Aorta (tissue), 5 donors: ENCODE results near the gene ZNF25. TPM values are rescaled to one million over a fixed set of nuclear protein-coding genes. Genes with fewer than 3 reads are reported as not detected.
"Not testable (repeated sequence)": the region's sequence is repeated elsewhere in the genome, so short reads cannot be mapped to it uniquely, and the experiment has no call there.

ENCODE experiments used
- ATAC-seq: fragments of 200-7000 bp; cut with Tn5 transposase; one replicate; pipeline ENCODE4 v1.9.1; 2022; ENCODE audit warnings: moderate library complexity; ENCODE audit not compliant: low FRiP score
- DNase-seq, 2 donors: peaks; one replicate each; pipeline ENCODE4 v3.0.0-alpha.2; 2020
- H3K27ac ChIP-seq, 2 donors: one replicate each; pipeline ENCODE4 v1.5.1; 2013; ENCODE audit warnings: low read length in 2 of 2, mild to moderate bottlenecking in 2 of 2, moderate library complexity in 2 of 2, control low read depth in 1 of 2, inconsistent platforms in 1 of 2, low read depth in 1 of 2
- H3K27me3 ChIP-seq, 2 donors: one replicate each; pipeline ENCODE4 v1.6.1; 2013; ENCODE audit warnings: control low read depth in 1 of 2, low read length in 1 of 2, mild to moderate bottlenecking in 1 of 2, moderate library complexity in 1 of 2; ENCODE audit not compliant: insufficient read depth in 2 of 2, control insufficient read depth in 1 of 2
- H3K36me3 ChIP-seq, 2 donors: one replicate each; pipeline ENCODE4 v1.6.1; 2013; ENCODE audit warnings: control low read depth in 1 of 2, low read length in 1 of 2, mild to moderate bottlenecking in 1 of 2; ENCODE audit not compliant: insufficient read depth in 2 of 2, control insufficient read depth in 1 of 2
- H3K4me1 ChIP-seq, 2 donors: one replicate each; pipeline ENCODE4 v1.6.1; 2013; ENCODE audit warnings: low read length in 2 of 2, control low read depth in 1 of 2, mild to moderate bottlenecking in 1 of 2, moderate library complexity in 1 of 2; ENCODE audit not compliant: insufficient read depth in 2 of 2, control insufficient read depth in 1 of 2
- H3K4me3 ChIP-seq, 2 donors: one replicate each; pipeline ENCODE4 v1.5.1; 2013; ENCODE audit warnings: low read length in 2 of 2, control low read depth in 1 of 2, mild to moderate bottlenecking in 1 of 2
- H3K9me3 ChIP-seq: one replicate; pipeline ENCODE4 v1.6.1; 2013; ENCODE audit warnings: mild to moderate bottlenecking, low read length; ENCODE audit not compliant: control insufficient read depth
- WGBS, 2 donors: extraction: QIAGEN DNeasy Blood & Tissue Kit; methylation state at CpG; one replicate each; pipeline ENCODE4 v1.1.7; 2013; 5-methylcytosine and 5-hydroxymethylcytosine counted together
- intact Hi-C, 2 donors: fragments of 100-400 bp; cut with DNase I; formaldehyde crosslinking; loops; one replicate each; pipeline versions ENCODE4 v1.14.2 to v1.15.0; 2022
- polyA plus RNA-seq, 2 donors: library from polyadenylated mRNA; stranded (reverse); fragments of 200-250 nt; gene quantifications; one replicate each; pipeline ENCODE4 v1.2.3, GENCODE V29; 2013
- total RNA-seq, 2 donors: library from RNA; stranded (reverse); fragmentation: NEBNext Ultra II Directional; extraction: Animal tissue kit (Norgen Biotek cat#: 25700); gene quantifications; one replicate each; pipeline ENCODE4 v1.2.1, GENCODE V29; 2021
- donor health status: healthy with polysubstance abuse.
- donor health status: Bipolar disorder and iron deficiency.
- donor health status: DM: no; HTN: no; CAD: no.
- donor health status: DM: no; HTN: no; CAD: no.
- donor health status: DM: yes; HTN: yes; CAD: no.

The ZNF25 gene
- total and polyA plus RNA-seq, 4 donors, result 13.1 to 23.2 (median 19.8) TPM

GRCh38 chr10:37908165-37908564 is 68.3 kb downstream of the ZNF25 start:
- 77 to 83% methylated on average over 7 of the region's 7 CpGs for WGBS, 2 donors
- H3K9me3 ChIP-seq, ATAC-seq, DNase-seq, H3K27ac ChIP-seq, H3K4me1 ChIP-seq, H3K27me3 ChIP-seq, intact Hi-C loops, H3K36me3 ChIP-seq, H3K4me3 ChIP-seq: not testable (repeated sequence)

- Histone ChIP-seq H3K4me1 (no peaks in the 10 kb centered on the region), H3K36me3 (no peaks in the 10 kb centered on the region), H3K4me3 (no peak overlapping the region), H3K27me3 (no peaks in the 10 kb centered on the region), H3K27ac (no peak overlapping the region), H3K9me3 (no peaks in the 10 kb centered on the region)
- no peak for DNase-seq
- WGBS, 2 donors, result 41 to 50% methylated on average over 2 of the region's 2 CpGs
- ATAC-seq, result no peak
- intact Hi-C loops, result no loop called here
Observed at GRCh38 chr10:37906382-37906781, 70.1 kb downstream of the ZNF25 start.

Other genes with a start within 250 kb of the ZNF25 start
- 10 to 100 TPM; 15.1 to 21.1 TPM for gene ZNF248, start 119.0 kb downstream of the ZNF25 start, total RNA-seq
- gene ZNF248, start 119.0 kb downstream of the ZNF25 start, polyA plus RNA-seq, result 10 to 100 TPM; 11.1 to 11.6 TPM
- 10 to 100 TPM; 28.9 to 31.6 TPM for gene ZNF33A, start 34.0 kb upstream of the ZNF25 start, total RNA-seq
- 10 to 100 TPM; 10.2 to 10.8 TPM for gene ZNF33A, start 34.0 kb upstream of the ZNF25 start, polyA plus RNA-seq
- gene ZNF37A, start 117.7 kb upstream of the ZNF25 start, total RNA-seq, result 10 to 100 TPM; 23.1 to 25.3 TPM
- gene ZNF37A, start 117.7 kb upstream of the ZNF25 start, polyA plus RNA-seq, result 1 to 10 TPM; 5.5 to 6.3 TPM